ENCODE data around the gene UCK2.

GRCh38 chr1:165903672-165904071 lies 76.3 kb downstream of the UCK2 start:
- TF ChIP-seq CTCF (IDR thresholded peaks at IDR 0.05) (no peak), POLR2A (IDR thresholded peaks at IDR 0.05) (no peak)
